ENCODE results near the gene HPS1. TPM values are rescaled to one million over a fixed set of nuclear protein-coding genes. Genes with fewer than 3 reads are reported as not detected.

HPS1 gene
- total RNA-seq, 4 donors from 2014 or later: 48.6 to 66.7 (median 60.5) TPM

DNA sequence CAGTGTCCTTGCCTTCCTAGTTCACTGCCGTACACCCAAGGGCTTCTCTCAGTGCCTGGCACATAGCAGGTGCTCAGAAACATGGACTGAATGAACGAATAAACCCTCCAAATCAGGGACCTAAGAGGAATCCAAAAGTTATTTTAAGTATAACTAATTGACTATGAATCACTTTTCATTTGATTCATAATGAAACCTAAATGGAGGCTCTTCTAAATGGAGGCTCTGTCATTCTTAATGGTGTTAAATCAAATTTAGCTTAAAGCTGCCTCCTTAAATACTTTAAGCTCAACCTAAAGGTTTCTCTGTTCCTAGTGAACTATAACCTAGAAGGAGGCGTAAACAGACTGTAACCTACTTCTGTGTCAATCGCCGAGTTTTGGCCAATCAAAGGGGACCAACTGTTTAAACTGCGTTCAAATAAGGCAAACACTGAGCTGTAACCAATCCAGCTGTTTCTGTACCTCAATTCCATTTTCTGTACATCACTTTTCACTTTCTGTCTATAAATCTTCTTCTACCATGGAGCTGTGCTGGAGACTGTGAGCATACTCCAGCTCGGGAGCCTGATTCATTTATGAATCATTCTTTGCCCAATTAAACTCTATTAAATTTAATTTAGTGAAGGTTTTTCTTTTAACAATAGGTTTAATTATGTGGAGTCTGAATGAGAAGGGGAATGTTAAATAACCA, 42.8 kb downstream of the HPS1 start:
- Histone ChIP-seq H3K36me3 (peaks cover 0 to 4% of the 10 kb centered on the region in 2 donors), H3K27me3 (no peaks in the 10 kb centered on the region), H3K4me3 (replicated peaks in 1 of 3) (no peak overlapping the region), H3K27ac (no peak overlapping the region), H3K9me3 (no peaks in the 10 kb centered on the region), H3K4me1 (no peaks in the 10 kb centered on the region)
- 76 to 81% methylated on average over 7 of the region's 7 CpGs for WGBS, 2 donors
- no peak for DNase-seq
- TF ChIP-seq, protein P1, sequence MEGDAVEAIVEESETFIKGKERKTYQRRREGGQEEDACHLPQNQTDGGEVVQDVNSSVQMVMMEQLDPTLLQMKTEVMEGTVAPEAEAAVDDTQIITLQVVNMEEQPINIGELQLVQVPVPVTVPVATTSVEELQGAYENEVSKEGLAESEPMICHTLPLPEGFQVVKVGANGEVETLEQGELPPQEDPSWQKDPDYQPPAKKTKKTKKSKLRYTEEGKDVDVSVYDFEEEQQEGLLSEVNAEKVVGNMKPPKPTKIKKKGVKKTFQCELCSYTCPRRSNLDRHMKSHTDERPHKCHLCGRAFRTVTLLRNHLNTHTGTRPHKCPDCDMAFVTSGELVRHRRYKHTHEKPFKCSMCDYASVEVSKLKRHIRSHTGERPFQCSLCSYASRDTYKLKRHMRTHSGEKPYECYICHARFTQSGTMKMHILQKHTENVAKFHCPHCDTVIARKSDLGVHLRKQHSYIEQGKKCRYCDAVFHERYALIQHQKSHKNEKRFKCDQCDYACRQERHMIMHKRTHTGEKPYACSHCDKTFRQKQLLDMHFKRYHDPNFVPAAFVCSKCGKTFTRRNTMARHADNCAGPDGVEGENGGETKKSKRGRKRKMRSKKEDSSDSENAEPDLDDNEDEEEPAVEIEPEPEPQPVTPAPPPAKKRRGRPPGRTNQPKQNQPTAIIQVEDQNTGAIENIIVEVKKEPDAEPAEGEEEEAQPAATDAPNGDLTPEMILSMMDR (IDR thresholded peaks at IDR 0.05): no peak
- TF ChIP-seq POLR2A (IDR thresholded peaks at IDR 0.05): no peak
- intact Hi-C loops (cut with DNase I): no loop called here

DNA sequence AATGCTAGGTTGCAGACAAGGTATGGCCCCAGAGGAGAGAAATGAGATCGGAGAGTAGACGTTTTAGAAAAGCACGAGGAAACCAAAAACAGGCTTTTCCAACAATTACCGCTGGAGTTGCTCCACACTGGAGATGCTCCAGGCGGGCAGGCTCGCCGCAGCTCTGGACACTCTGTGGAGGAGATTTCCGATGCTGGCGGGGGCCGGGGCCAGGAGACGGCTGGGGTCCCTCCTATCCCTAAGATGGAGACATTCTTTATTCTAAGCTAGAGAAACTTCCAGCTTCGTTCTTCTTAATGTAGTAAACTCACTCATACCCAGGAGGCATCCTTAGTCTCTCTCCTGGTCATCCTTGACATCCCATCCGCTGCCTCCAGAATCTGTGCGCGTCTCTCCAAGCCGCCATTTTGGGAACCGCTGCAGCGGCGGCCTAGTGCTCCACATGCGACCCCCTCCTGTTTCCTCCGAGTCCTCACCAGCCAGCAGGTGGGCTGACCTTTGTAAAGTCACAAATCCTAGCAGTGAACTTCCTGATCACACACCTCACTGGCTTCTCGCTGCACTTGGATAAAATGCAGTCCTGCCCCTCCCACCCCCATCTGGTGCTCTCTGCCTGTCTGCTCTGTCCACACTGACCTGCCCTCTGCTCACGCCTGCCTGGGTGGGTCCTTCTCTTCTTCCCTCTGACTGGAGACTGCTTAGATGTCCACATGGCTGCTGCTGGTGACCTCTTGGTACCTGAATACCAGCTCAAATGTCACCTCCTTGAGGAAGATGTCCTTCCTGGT, 43.6 kb downstream of the HPS1 start:
- Histone ChIP-seq H3K27ac (no peak overlapping the region), H3K27me3 (no peaks in the 10 kb centered on the region), H3K4me1 (no peaks in the 10 kb centered on the region), H3K36me3 (peaks cover 0 to 4% of the 10 kb centered on the region in 2 donors), H3K4me3 (replicated peaks in 1 of 3) (no peak overlapping the region), H3K9me3 (no peaks in the 10 kb centered on the region)
- intact Hi-C loops (cut with DNase I): no loop called here
- TF ChIP-seq, protein P1 (IDR thresholded peaks at IDR 0.05): no peak
- TF ChIP-seq POLR2A (IDR thresholded peaks at IDR 0.05): no peak
- no peak for DNase-seq
- WGBS, 2 donors: 95 to 97% methylated on average over 23 of the region's 23 CpGs

DNA sequence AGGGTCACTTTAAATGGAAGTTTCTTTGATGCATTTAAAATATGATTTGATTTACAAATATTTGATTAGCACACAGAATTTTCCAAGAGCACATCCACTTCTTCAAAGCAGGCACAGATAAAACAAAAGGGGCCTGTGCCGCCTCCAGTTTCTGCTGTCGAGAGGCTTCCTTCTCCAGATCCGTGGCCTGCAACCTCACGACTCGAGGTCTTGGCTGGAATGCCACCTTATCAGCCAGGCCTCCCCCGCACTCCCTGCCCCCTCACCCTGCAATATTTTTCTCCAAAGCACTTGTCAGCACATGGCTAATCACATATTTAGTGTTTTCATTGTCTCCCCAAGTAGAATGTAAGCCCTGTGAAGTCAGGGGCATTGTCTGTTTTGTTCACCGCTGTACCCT, 44.3 kb downstream of the HPS1 start:
- no peak for TF ChIP-seq POLR2A (IDR thresholded peaks at IDR 0.05)
- TF ChIP-seq, protein P1 (IDR thresholded peaks at IDR 0.05): no peak
- H3K9me3 ChIP-seq: no peaks in the 10 kb centered on the region
- H3K27ac ChIP-seq: no peak overlapping the region
- WGBS, 2 donors: 50 to 63% methylated on average over 7 of the region's 7 CpGs
- H3K4me3 ChIP-seq (replicated peaks in 1 of 3): no peak overlapping the region
- intact Hi-C loops (cut with DNase I): no loop called here
- H3K27me3 ChIP-seq: no peaks in the 10 kb centered on the region
- peaks cover 0 to 4% of the 10 kb centered on the region in 2 donors for H3K36me3 ChIP-seq
- no peak for DNase-seq
- no peaks in the 10 kb centered on the region for H3K4me1 ChIP-seq

DNA sequence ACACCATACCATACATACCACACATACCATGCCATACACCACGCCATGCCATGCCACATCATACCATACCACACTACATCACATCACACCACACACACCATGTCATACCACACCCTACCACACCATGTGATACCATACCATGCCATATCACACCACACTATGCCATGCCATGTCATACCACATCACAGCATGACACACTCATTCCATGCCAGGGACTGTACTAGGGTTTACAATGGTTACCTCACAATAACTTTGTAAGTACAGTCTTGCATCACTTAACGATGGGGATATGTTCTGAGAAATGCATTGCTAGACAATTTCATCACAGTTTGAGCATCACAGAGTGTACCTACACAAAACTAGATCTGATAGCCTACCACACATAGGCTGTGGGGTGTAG, 46.3 kb downstream of the HPS1 start:
- intact Hi-C loops (cut with DNase I): no loop called here
- H3K27me3 ChIP-seq: no peaks in the 10 kb centered on the region
- H3K9me3 ChIP-seq: no peaks in the 10 kb centered on the region
- peaks cover under 1 to 2% of the 10 kb centered on the region in 2 donors for H3K4me1 ChIP-seq
- H3K27ac ChIP-seq: no peak overlapping the region
- no peak for DNase-seq
- H3K36me3 ChIP-seq: peaks cover 0 to 4% of the 10 kb centered on the region in 2 donors
- 93 to 97% methylated on average over 2 of the region's 2 CpGs for WGBS, 2 donors
- TF ChIP-seq POLR2A (IDR thresholded peaks at IDR 0.05): no peak
- TF ChIP-seq, protein P1 (IDR thresholded peaks at IDR 0.05): no peak
- no peak overlapping the region for H3K4me3 ChIP-seq (replicated peaks in 1 of 3)

DNA sequence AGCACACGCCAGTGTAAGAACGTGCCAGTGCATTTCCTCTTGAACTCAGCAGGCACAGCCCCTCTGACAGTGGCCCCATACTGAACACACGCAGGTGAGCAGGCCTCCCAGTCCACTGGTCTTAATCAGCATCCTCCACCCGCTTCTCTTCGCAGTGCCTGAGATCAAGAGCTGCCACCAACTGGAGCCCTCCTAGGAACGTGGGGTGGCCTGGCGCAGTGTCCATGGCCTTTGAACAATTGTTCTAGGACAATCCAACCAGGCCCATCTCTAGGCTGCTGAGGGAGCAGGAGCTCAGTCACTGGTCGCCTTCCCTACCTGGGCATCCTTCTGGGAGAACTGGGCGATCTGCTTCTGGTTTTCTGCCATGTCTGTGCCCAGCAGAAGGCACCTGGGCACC, 47.0 kb downstream of the HPS1 start:
- Histone ChIP-seq H3K27me3 (no peaks in the 10 kb centered on the region), H3K27ac (no peak overlapping the region), H3K36me3 (peaks cover 0 to 4% of the 10 kb centered on the region in 2 donors), H3K4me3 (replicated peaks in 1 of 3) (no peak overlapping the region), H3K9me3 (no peaks in the 10 kb centered on the region), H3K4me1 (peaks cover 3 to 9% of the 10 kb centered on the region in 2 donors)
- no peak for DNase-seq
- WGBS, 2 donors: 93 to 94% methylated on average over 9 of the region's 9 CpGs
- intact Hi-C loops (cut with DNase I): no loop called here
- no peak for TF ChIP-seq POLR2A (IDR thresholded peaks at IDR 0.05)
- TF ChIP-seq, protein P1 (IDR thresholded peaks at IDR 0.05): no peak
